Neural progenitor cell (in vitro differentiated cells): Measurements from ENCODE around the gene C20orf202.

Experiments used
- CTCF ChIP-seq: fragments of 200-600 bp; sonication (generic); IDR thresholded peaks from 2 replicates; pipeline ENCODE4 v1.5.1; 2017; ENCODE audit warnings: antibody characterized with exemption, mild to moderate bottlenecking
- EZH2phosphoT487 ChIP-seq: fragments of 200-600 bp; sonication (generic); IDR thresholded peaks from 2 replicates; pipeline ENCODE4 v1.6.1; 2017; ENCODE audit warnings: antibody characterized with exemption

- no peak for TF ChIP-seq CTCF
- no peak for TF ChIP-seq EZH2phosphoT487
These were observed 36.1 kb upstream of the C20orf202 start for GRCh38 chr20:1166948-1167720.
